OCI-LY7 (cell line): Measurements from ENCODE around the gene COL4A2.

Source experiments
- CTCF ChIP-seq: fragments of 200-600 bp; sonication (generic); conservative IDR thresholded peaks from 2 replicates; pipeline ENCODE4 v1.5.1; 2014; ENCODE audit warnings: mild to moderate bottlenecking, antibody characterized with exemption, low read length, moderate library complexity, mixed read lengths
- EZH2phosphoT487 ChIP-seq: fragments of 200-600 bp; sonication (generic); IDR thresholded peaks from 2 replicates; pipeline ENCODE4 v1.6.1; 2018; ENCODE audit warnings: low read depth, borderline replicate concordance, mild to moderate bottlenecking, mixed run types, antibody characterized with exemption, low read length, moderate library complexity, mixed read lengths

DNA sequence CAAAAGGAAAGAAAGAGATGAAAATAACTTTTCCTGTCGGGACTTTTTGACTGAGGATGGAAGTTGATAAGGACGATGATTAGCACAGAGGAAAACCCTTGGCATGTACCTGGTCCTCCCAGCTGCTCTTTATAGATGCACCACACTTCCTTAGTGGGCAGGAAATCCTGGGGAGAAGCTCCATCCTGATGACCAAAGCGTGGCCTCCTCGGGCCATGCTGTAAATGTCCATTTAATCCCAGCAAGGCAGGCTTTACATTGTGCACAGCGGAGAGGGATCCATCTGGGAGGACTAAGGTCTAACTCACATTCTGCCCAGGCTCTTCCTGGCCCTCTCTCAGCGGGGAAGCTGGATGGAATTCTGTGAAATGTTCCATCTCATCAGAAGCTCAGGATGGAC lies 113.5 kb downstream of the COL4A2 start:
- TF ChIP-seq CTCF, result no peak
- TF ChIP-seq EZH2phosphoT487, result no peak
